PC-3 (cell line): Measurements from ENCODE around the gene ULK4.

Experiments used
- CTCF ChIP-seq: fragments of 300-600 bp; sonication (generic); conservative IDR thresholded peaks from 2 replicates; pipeline ENCODE4 v1.5.1; 2017; ENCODE audit warnings: antibody characterized with exemption, low read depth, mild to moderate bottlenecking, low read length
- EZH2phosphoT487 ChIP-seq: fragments of 300-600 bp; sonication (generic); IDR thresholded peaks from 2 replicates; pipeline ENCODE4 v1.6.1; 2018; ENCODE audit warnings: mild to moderate bottlenecking, antibody characterized with exemption, low read length, borderline replicate concordance

- TF ChIP-seq CTCF (no peak), EZH2phosphoT487 (no peak)
Measured at GRCh38 chr3:41932464-41932863, 29.4 kb downstream of the ULK4 start.
